PFSK-1 (cell line): Measurements from ENCODE around the gene CD82.

ENCODE experiments used
- POLR2AphosphoS5 ChIP-seq: IDR thresholded peaks from 2 replicates; pipeline ENCODE4 v1.6.1; 2012; ENCODE audit warnings: low read depth, mild to moderate bottlenecking, control low read depth, low read length, moderate library complexity
- SIN3A ChIP-seq: IDR thresholded peaks from 2 replicates; pipeline ENCODE4 v1.6.1; 2012; ENCODE audit warnings: mild to moderate bottlenecking, low read length, moderate library complexity, borderline replicate concordance; ENCODE audit not compliant: insufficient read depth
- TAF1 ChIP-seq: IDR thresholded peaks from 2 replicates; pipeline ENCODE4 v1.6.1; 2012; ENCODE audit warnings: low read length, control low read depth, borderline replicate concordance; ENCODE audit not compliant: insufficient read depth

DNA sequence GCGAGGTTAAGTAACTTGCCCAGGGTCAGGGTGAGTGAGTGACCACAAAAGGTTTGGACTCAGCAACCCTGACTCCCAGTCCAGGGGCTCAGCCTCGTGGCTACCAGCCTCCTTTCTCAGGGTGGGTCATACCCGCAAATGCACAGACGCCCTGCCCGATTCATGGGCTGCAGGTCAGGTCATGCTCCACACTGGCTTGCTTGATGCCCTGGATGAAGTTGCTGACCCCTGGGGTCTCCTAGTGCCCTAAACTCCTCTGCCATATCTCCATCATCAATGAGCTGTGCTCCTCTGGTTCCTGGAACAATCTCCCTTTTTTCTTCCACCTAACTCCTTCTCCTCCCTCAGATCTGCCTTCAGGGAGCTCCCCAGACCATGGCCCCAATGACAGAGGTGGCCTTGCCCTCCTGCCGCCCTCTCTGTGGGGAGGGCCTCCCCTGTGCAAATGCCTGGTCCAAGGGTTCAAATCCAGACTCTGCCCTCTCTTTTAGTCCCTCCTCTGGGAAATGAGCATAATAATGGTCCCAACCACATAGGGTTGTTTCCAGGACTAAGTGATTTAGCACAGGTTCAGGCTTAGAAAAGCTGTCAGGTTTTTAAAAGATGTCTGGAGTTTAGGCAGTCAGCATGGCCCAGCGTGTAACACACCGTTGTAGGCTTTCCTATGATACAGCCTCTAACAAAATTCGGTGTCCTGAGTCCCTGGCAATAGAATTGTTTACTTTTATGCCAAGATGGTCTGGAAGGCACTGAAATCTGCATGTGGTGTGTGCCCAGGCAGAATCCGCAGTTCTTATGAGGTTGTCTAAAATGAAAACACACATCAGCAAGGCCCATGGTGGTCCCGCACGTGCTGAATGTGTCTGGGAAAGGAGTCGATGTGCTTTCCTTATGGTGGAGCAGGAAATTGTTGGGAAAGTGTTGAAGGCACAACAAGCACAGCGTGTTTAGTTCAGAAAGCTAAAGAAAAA is 63.6 kb downstream of the CD82 start:
- TF ChIP-seq POLR2AphosphoS5: no peak
- TF ChIP-seq SIN3A: no peak
- no peak for TF ChIP-seq TAF1
